GM12891 (cell line): Measurements from ENCODE around the gene SERF1B.
"Not testable (repeated sequence)": the region's sequence is repeated elsewhere in the genome, so short reads cannot be mapped to it uniquely, and the experiment has no call there.

Experiments used
- POLR2A ChIP-seq: IDR thresholded peaks from 2 replicates; pipeline ENCODE4 v1.6.1; 2011; ENCODE audit warnings: low read depth, low read length, control low read depth
- POLR2AphosphoS5 ChIP-seq: IDR thresholded peaks from 2 replicates; pipeline ENCODE4 v1.6.1; 2011; ENCODE audit warnings: low read depth, low read length, control low read depth
- POU2F2 ChIP-seq: IDR thresholded peaks from 2 replicates; pipeline ENCODE4 v1.6.1; 2011; ENCODE audit warnings: low read depth, mild to moderate bottlenecking, control low read depth, low read length, moderate library complexity
- SPI1 ChIP-seq: IDR thresholded peaks from 2 replicates; pipeline ENCODE4 v1.6.1; 2011; ENCODE audit warnings: low read depth, low read length, control low read depth
- TAF1 ChIP-seq: IDR thresholded peaks from 2 replicates; pipeline ENCODE4 v1.6.1; 2011; ENCODE audit warnings: low read depth, low read length, control low read depth

DNA sequence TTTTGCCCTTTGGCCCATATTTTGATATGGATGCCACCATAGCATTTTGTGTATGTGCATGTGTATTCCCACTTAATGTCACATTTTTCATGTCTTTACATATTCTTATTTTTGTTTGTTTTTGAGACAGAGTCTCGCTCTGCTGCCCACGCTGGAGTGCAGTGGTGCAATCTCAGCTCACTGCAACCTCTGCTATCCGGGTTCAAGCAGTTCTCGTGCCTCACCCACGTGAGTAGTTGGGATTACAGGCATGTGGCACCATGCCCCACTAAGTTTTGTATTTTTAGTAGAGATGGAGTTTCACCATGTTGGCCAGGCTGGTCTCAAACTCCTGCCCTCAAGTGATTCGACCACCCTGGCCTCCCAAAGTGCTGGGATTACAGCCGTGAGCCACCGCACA is 52.6 kb downstream of the SERF1B start:
- not testable (repeated sequence) for TF ChIP-seq TAF1, SPI1, POLR2A, POLR2AphosphoS5, POU2F2
